Prostate gland (tissue), 2 donors: ENCODE measurements around the gene RAPGEF4.

Source experiments
- CTCF ChIP-seq, 4 experiments: fragments of 200-600 bp in 2 of 4; fragments of 450-650 bp in 2 of 4; sonication (generic) in 2 of 4; IDR thresholded peaks; 1 replicate in 3 of 4; 2 replicates in 1 of 4; pipeline ENCODE4 v1.5.1; 2016 to 2019; ENCODE audit warnings: antibody characterized with exemption in 4 of 4, mild to moderate bottlenecking in 2 of 4, moderate library complexity in 2 of 4
- POLR2A ChIP-seq: fragments of 450-650 bp; IDR thresholded peaks from one replicate; pipeline ENCODE4 v1.6.1; 2016; ENCODE audit warnings: antibody characterized with exemption, mild to moderate bottlenecking
- POLR2AphosphoS5 ChIP-seq: sonication (generic); formaldehyde crosslinking; IDR thresholded peaks from one replicate; pipeline ENCODE4 v1.6.1; 2017; ENCODE audit warnings: antibody characterized with exemption

GRCh38 chr2:173001664-173002604 is 266.3 kb downstream of the RAPGEF4 start:
- no peak for TF ChIP-seq CTCF (IDR thresholded peaks at IDR 0.05)
- no peak for TF ChIP-seq POLR2A
- no peak for TF ChIP-seq POLR2AphosphoS5
